ENCODE results near the gene NAA10.
"Not testable (repeated sequence)": the region's sequence is repeated elsewhere in the genome, so short reads cannot be mapped to it uniquely, and the experiment has no call there.

Gene NAA10

DNA sequence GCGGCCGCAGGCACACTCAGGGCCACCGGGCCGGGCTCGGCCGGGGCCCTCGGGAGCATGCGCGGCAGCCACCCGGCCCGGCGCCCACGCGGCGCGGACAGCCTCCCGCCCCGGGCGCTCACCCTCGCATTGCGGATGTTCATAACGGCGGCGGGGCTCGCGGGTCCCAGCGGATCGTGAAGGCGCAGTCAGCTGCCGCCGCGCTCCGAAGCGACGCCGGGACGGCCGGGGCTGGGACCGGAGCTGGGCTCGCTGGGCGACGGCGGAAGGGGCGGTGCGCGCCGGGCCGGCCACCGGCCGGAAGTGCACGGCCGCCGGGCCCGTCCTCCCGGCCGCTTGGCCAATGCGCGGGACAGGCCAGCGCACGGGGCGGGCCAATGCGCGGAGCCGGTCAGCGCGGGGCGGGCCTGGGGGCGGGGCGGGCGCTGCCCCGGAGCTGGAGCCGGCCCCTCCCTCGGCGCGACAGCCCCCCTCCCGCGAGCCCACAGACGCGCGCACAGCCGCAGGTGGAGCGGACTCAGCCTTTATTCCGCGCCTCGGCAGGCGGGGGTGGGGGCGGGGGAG lies at the start of gene NAA10:
Gene NAA10 (minus strand): TSS at position 276 of the 564 bp plus-strand sequence. CDS start 133 bp downstream, at position 143.
- ATAC-seq (replicated peaks): peak; percentile 91 to 93
- Mint-ChIP-seq H3K4me3 (peak within 1 kb of the TSS; percentile 87 to 89), H3K36me3 (peaks cover 17 to 31% of the 10 kb centered on the region in 2 donors), H3K27ac (peak within 1 kb of the TSS; percentile 94), H3K9me3 (no peaks in the 10 kb centered on the region), H3K4me1 (peaks cover 30 to 32% of the 10 kb centered on the region in 2 donors), H3K27me3 (no peaks in the 10 kb centered on the region)
- DNase-seq: peak; percentile 61

DNA sequence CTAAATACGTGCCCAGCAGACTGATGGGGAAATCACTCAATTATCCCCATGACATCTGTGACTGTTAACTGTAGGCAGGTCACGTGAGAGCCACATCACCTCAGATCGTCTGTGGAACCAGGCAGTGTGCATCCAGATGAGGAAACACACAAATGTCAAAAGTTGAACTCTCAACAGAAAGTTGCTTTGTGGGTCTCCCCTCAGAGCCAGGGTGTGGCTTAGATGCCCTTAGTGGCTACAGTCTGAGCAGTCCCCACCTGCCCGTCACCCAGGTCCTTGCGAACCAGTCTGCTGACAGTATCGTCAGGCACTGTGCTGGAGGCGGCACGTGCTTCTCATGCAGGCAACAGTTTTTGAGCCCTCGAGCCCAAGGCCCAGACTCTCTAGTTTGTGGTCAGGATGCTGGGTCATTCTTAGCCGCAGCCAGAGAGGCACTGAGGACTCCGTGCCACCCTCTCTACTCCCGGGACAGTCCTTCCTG lies 48.5 kb upstream of the NAA10 start:
- peak; percentile 44 for DNase-seq
- peak; percentile 53 to 60 for ATAC-seq (replicated peaks)

DNA sequence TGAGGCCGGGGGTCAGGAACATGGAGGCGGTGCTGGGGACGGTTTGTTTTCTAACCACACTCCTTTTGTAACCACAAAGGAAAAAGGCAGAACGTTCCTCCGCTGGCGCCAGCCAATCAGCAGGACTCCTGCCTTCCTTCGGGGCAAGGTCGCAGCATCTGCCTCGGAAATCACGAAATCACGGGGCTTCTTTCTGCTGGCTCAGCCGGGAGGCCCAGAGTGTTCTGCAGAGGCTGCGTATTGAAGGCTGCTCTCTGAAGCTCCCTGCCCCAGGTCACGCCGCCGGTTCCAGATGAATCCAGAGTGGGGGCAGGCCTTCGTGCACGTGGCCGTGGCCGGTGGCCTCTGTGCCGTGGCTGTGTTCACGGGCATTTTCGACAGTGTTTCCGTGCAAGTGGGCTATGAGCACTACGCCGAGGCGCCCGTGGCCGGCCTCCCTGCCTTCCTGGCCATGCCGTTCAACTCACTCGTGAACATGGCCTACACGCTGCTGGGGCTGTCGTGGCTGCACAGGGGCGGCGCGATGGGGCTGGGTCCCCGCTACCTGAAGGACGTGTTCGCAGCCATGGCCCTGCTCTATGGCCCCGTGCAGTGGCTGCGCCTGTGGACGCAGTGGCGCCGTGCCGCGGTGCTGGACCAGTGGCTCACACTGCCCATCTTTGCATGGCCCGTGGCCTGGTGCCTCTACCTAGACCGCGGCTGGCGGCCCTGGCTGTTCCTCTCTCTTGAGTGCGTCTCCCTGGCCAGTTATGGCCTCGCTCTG lies 47.1 kb upstream of the NAA10 start:
- Mint-ChIP-seq H3K4me3 (peak overlapping the region; percentile 47 to 66), H3K36me3 (peaks cover 0 to 9% of the 10 kb centered on the region in 2 donors), H3K4me1 (peaks cover 27 to 54% of the 10 kb centered on the region in 2 donors), H3K27me3 (no peaks in the 10 kb centered on the region), H3K9me3 (no peaks in the 10 kb centered on the region), H3K27ac (peak overlapping the region; percentile 73)
- ATAC-seq (replicated peaks) (peak; percentile 5 to 11), DNase-seq (peak; percentile 39)

More for the DNA sequence above, 48.5 kb upstream of the NAA10 start:
- no peaks in the 10 kb centered on the region for H3K27me3 Mint-ChIP-seq
- peak overlapping the region; percentile 96 for H3K27ac Mint-ChIP-seq
- peaks cover 0 to 9% of the 10 kb centered on the region in 2 donors for H3K36me3 Mint-ChIP-seq
- peak overlapping the region in 1 of 2 donors; percentile 46 for H3K4me3 Mint-ChIP-seq
- no peaks in the 10 kb centered on the region for H3K9me3 Mint-ChIP-seq
- peaks cover 27 to 54% of the 10 kb centered on the region in 2 donors for H3K4me1 Mint-ChIP-seq

DNA sequence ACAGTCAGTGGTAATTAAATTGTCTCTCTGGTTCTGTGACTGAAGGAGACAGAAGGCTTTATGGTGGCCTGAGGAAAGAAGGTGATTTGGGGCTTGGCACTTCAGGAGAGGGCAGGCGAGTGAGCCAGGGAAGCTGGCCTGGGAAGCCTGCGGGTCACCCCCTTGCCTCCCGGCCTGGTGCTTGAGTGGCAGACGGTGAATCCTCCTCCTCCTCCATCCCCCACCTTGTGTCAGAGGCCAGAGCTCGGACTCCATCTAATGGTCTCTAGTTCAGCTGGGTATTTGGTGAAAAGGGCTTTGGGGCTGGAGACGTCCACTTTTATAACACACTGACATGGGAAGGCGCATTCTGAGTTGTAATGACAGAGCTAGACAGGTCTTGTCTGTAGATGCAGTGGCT lies 46.4 kb upstream of the NAA10 start:
- Mint-ChIP-seq H3K4me1 (peaks cover 27 to 54% of the 10 kb centered on the region in 2 donors), H3K27me3 (no peaks in the 10 kb centered on the region)
- ATAC-seq (replicated peaks): no peak

DNA sequence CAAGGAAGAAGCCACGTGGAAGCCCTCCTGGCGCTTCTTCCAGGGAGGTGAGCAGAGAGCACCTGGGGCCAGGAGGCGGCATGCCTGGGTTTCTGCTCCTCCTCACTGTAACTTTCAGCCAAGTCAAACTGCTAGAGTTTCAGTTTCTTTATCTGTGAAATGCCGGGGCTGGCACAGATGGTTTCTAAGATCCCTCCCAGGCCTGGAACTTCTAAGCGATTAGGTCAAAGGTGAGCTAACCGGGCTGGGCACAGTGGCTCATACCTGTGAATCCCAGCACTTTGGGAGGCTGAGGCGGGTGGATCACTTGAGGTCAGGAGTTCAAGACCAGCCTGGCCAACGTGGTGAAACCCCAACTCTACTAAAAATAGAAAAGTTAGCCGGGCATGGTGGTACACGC lies 45.6 kb upstream of the NAA10 start:
- not testable (repeated sequence) for H3K36me3 Mint-ChIP-seq, H3K9me3 Mint-ChIP-seq, DNase-seq, H3K27me3 Mint-ChIP-seq
- peaks cover 30 to 49% of the 10 kb centered on the region in 2 donors for H3K4me1 Mint-ChIP-seq
- H3K27ac Mint-ChIP-seq: peak overlapping the region; percentile 95
- peak overlapping the region; percentile 25 to 73 for H3K4me3 Mint-ChIP-seq
- peak; percentile 35 to 38 for ATAC-seq (replicated peaks)

More for the DNA sequence above, 46.4 kb upstream of the NAA10 start:
- Mint-ChIP-seq H3K27ac (peak overlapping the region; percentile 73), H3K36me3 (peaks cover 0 to 9% of the 10 kb centered on the region in 2 donors), H3K9me3 (no peaks in the 10 kb centered on the region), H3K4me3 (peak overlapping the region; percentile 47 to 66)
- no peak for DNase-seq

DNA sequence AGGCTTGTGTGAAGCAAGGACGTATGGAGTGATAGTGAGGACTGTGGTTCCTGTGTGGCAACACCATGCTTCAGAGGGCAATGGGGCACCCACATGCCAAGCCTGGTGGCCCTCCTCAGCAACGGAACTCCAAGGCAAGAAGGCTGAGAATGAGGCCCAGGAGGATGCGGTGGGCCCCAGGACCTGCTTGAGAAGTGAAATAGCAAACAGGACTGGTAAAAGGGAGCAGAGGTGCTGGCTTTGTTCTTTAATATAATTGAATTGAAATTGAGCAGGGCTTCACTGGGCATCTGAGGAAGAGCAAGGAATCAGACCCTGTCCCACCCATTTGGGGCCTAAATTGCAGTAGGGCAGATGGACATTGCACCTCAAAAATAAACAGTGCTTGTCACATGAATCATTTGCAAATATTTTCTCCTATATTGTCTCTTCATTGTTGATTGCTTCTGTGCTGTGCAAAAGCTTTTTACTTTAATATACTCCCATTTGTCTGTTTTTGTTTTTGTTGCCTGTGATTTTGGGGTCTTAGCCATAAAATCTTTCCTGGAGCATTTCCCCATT lies 40.0 kb upstream of the NAA10 start:
- Mint-ChIP-seq H3K4me3 (peak overlapping the region in 1 of 2 donors; percentile 46), H3K4me1 (peaks cover 16 to 17% of the 10 kb centered on the region in 2 donors), H3K9me3 (no peaks in the 10 kb centered on the region), H3K27me3 (no peaks in the 10 kb centered on the region), H3K27ac (peak overlapping the region; percentile 96), H3K36me3 (peaks cover 10 to 18% of the 10 kb centered on the region in 2 donors)
- no peak for DNase-seq
- ATAC-seq (replicated peaks): no peak

DNA sequence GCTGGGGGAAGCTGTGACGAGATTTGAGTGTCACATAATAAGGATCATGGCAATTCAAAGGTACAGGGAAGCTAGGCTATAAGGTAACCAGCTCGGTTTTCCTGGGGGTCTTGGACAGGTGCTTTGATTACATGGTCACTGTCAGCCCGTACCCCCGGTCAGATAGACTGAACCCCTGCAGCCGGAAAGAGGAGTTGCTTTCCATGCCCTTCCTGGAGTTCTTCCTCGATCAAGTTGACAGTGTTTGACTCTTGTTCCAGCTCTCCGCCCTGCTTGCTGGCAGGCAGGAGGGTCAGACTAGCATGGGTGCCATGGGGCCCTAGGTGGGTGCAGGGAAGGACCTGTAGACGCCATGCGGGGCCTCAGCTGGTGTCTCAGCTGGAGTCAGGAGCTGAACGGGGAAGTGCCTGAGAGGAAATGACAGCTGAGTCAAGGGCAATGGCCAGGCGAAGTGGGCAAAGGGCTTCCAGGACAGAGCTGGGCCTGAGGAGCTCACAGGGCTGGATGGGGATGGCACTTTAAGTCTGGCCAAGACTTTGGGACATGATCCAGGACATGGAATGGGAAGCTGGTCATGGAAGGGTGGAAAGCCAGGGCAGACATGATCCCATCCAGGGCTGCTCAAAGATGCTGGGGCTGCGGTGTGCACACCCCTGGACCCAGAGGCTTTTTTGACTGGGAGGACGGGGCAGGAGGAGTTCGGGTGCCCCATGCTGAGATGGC lies 39.3 kb upstream of the NAA10 start:
- DNase-seq (no peak), ATAC-seq (replicated peaks) (no peak)
- Mint-ChIP-seq H3K4me1 (peaks cover 20 to 23% of the 10 kb centered on the region in 2 donors), H3K9me3 (no peaks in the 10 kb centered on the region), H3K36me3 (peaks cover 15 to 25% of the 10 kb centered on the region in 2 donors), H3K27me3 (no peaks in the 10 kb centered on the region), H3K27ac (peak overlapping the region; percentile 96), H3K4me3 (peak overlapping the region; percentile 46 to 86)

DNA sequence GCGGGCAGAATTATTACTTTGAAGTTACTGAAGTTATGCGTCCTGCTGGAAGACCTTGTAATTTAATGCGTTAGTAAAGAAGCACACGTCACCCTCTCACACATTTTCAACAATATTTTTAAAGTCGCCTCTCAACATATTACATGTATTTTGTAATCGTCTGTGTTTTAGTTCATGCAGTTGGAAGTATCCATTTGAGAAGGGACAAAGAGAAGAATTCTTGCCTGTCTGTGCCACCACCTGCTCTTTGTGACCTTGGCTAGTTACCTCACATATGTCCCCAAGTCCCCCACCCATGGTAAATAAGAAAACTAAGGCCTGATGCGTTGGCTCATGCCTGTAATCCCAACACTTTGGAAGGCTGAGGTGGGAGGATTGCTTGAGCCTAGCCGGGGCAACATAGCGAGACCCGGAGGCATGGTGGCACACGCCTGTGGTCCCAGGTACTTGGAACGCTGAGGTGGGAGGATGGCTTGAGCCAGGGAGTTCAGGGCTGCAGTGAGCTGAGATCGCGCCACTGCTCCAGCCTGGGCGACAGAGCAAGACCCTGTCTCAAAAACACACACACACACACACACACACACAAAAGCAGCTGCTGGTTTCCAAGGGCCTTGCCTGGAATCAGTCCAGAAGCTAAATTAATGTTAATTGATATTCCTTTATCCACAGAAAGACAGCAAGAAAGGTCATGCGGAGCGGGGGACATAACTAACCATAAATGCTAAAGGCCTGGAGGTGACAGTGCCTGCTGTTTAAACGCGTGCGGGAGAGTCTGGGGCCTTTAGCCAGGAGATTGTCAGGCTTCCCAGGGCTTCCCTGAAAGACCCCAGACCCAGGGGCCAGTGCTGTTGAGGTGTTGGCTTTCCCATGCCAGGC lies 38.5 kb upstream of the NAA10 start:
- H3K27me3 Mint-ChIP-seq: no peaks in the 10 kb centered on the region
- no peaks in the 10 kb centered on the region for H3K9me3 Mint-ChIP-seq
- ATAC-seq (replicated peaks): no peak
- no peak for DNase-seq
- H3K4me3 Mint-ChIP-seq: peak overlapping the region; percentile 84 to 86
- peaks cover 22 to 28% of the 10 kb centered on the region in 2 donors for H3K4me1 Mint-ChIP-seq
- H3K36me3 Mint-ChIP-seq: peaks cover 18 to 29% of the 10 kb centered on the region in 2 donors
- H3K27ac Mint-ChIP-seq: peak overlapping the region; percentile 96

DNA sequence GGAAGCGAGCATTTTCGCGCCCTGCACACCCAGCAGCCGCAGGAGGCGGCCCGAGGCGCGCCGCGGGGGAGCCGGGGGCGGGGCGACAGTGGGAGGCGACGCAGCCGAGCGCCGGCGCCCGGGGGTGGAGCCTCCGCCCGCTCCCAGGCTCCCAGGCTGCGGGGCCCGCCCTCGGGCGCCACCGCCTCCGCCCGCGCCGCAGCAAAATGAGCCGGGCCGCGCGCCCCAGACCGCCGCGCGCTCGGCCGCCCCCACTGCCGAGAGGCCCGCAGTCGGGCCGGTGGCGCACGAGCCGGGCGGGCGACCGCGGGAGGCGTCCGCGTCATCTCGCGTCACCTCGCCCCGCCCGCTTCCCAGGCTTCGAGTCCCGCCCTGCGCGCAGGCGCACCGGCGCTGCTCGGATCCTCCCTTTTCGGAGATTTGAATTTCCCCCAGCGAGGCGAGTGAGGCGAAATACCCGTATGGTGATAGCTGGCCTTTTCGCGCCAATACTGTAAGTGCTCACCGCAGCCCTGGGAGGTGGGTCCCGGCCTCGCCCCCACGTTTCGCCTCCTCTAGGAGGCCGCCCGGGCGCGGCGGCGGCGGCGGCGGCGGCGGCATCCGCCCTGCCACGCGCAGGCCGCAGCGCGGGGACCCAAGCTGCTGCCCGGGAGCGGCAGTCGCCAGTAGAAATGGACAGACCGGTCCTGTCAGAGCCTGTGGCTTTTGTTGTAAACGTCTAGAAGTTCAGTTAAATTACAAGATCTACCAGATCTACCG lies 37.7 kb upstream of the NAA10 start, which contains the start of gene TMEM187:
Gene TMEM187 (plus strand): TSS at position 387 of the 759 bp plus-strand sequence. CDS start 9,309 bp downstream, outside the sequence.
- Mint-ChIP-seq H3K9me3 (no peaks in the 10 kb centered on the region), H3K27me3 (no peaks in the 10 kb centered on the region), H3K4me1 (peaks cover 29 to 36% of the 10 kb centered on the region in 2 donors), H3K4me3 (peak within 1 kb of the TSS; percentile 98 to 100), H3K27ac (peak within 1 kb of the TSS; percentile 100), H3K36me3 (peaks cover 21 to 37% of the 10 kb centered on the region in 2 donors)
- ATAC-seq (replicated peaks): peak; percentile 53 to 58
- DNase-seq: peak; percentile 88

DNA sequence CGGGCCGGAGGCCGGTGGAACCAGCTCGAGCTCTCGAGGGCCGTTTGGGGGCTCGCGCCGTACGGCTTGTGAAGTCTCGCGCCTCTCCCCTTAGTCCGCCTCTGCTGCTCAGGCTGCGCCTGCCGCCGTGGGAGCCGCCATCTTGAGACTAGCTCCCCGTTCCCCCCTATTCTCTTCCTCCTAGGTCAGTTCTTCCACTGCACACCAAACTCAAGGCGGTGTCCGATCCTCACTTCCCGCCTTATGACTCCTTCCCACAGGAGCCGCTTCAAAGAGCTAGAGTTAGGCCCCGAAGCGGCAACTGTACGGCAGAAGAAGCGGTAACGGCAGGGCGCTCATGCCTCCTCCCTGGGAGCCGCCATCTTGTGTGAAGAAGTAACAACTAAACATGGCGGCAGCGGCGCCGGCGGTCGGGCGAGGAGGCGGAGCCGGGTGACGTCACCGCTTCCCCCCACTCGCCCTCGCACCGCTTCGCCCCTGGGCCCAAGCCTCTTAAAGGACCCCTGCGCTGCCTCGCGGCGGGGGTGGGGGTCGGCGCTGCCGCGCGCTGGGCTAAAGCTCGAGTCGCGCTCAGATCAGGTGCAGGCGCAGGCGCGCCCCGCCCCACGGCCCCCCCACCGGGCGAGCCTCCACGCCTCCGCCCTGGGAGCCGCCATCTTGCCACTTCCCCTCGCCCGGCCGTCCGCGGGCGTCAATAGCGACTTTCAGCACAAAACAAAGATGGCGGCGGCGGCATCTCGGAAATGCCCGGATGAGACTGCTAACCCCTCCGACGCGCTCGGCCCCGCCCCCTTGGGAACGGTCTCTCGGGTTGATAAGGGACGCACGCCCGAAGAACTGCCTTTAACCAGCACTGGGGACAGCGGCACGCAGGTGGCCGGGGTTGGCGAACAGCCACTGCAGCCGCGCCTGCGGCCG lies 36.9 kb upstream of the NAA10 start, which contains the start of gene HCFC1:
Gene HCFC1 (minus strand): TSS at position 369 of the 918 bp plus-strand sequence. CDS start 978 bp downstream, outside the sequence.
- H3K9me3 Mint-ChIP-seq: no peaks in the 10 kb centered on the region
- H3K36me3 Mint-ChIP-seq: peaks cover 26 to 42% of the 10 kb centered on the region in 2 donors
- DNase-seq (peak; percentile 89), ATAC-seq (replicated peaks) (peak; percentile 51 to 57)
- H3K4me3 Mint-ChIP-seq: peak within 1 kb of the TSS; percentile 98 to 100
- H3K4me1 Mint-ChIP-seq: peaks cover 34 to 42% of the 10 kb centered on the region in 2 donors
- H3K27me3 Mint-ChIP-seq: no peaks in the 10 kb centered on the region
- H3K27ac Mint-ChIP-seq: peak within 1 kb of the TSS; percentile 100

DNA sequence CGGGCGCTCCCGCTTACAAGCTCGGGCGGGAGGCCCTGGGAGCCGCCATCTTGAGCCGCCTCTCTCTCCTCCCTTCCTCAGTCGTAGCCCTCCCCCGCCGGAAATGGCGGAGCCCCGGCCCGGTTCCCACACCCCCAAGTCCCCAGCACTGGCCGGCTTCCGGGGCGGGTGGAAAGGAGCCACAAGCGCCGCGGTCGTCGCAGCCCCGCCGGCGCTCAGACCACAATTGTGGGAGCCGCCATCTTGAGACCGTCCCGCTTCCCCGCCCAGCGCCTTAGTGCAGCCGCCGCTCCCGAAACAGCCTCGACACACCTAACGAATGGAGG lies 36.2 kb upstream of the NAA10 start:
- Mint-ChIP-seq H3K4me1 (peaks cover 39 to 45% of the 10 kb centered on the region in 2 donors), H3K9me3 (no peaks in the 10 kb centered on the region), H3K4me3 (peak overlapping the region; percentile 98 to 100), H3K36me3 (peaks cover 26 to 47% of the 10 kb centered on the region in 2 donors), H3K27me3 (no peaks in the 10 kb centered on the region), H3K27ac (peak overlapping the region; percentile 100)
- DNase-seq (peak; percentile 84), ATAC-seq (replicated peaks) (peak; percentile 61 to 62)
